Activated CD4-positive, alpha-beta T cell treated with anti-CD3 and anti-CD28 coated beads for 36 hours (primary cell): Measurements from ENCODE around the gene VEPH1. TPM values are rescaled to one million over a fixed set of nuclear protein-coding genes. Genes with fewer than 3 reads are reported as not detected.

ENCODE experiments used
- ATAC-seq: fragments of 200-7000 bp; cut with Tn5 transposase; one replicate; pipeline ENCODE4 v1.10.0; 2021; ENCODE audit warnings: mild to moderate bottlenecking, moderate library complexity
- CTCF ChIA-PET: fragments of 350-600 bp; sonication (Branson Sonifier 250); formaldehyde crosslinking; loops from one replicate; lab custom pipeline; 2021; ENCODE audit warnings: antibody characterized with exemption; lab: Charles Lee
- POLR2A ChIA-PET: fragments of 350-600 bp; sonication (Branson Sonifier 250); formaldehyde crosslinking; loops from one replicate; lab custom pipeline; 2021; ENCODE audit warnings: antibody characterized with exemption, inconsistent platforms; lab: Charles Lee
- DNase-seq: peaks from one replicate; pipeline ENCODE4 v3.0.0-alpha.2; 2020
- H3K27ac Mint-ChIP-seq: one replicate; pipeline ENCODE4 v1.8.0; 2021; ENCODE audit warnings: mixed read lengths
- H3K27me3 Mint-ChIP-seq: one replicate; pipeline ENCODE4 v1.8.0; 2021; ENCODE audit warnings: mixed read lengths
- H3K36me3 Mint-ChIP-seq: one replicate; pipeline ENCODE4 v1.8.0; 2021; ENCODE audit warnings: low read depth, mixed read lengths
- H3K4me1 Mint-ChIP-seq: one replicate; pipeline ENCODE4 v1.8.0; 2021; ENCODE audit warnings: mixed read lengths
- H3K4me3 Mint-ChIP-seq: one replicate; pipeline ENCODE4 v1.8.0; 2021; ENCODE audit warnings: mild to moderate bottlenecking, moderate library complexity, mixed read lengths
- H3K9me3 Mint-ChIP-seq: one replicate; pipeline ENCODE4 v1.8.0; 2021; ENCODE audit warnings: low read depth, mixed read lengths
- intact Hi-C, 2 experiments: fragments of 100-400 bp; cut with DNase I in 1 of 2; cut with micrococcal nuclease in 1 of 2; formaldehyde crosslinking; loops; one replicate each; pipeline versions ENCODE4 v1.14.2 to v1.15.1; 2022 to 2024; cut with DNase I, micrococcal nuclease
- total RNA-seq, 2 experiments: library from RNA; stranded (reverse); gene quantifications; one replicate each; pipeline ENCODE4 v1.2.3, GENCODE V29; 2021

Gene VEPH1
- total RNA-seq, 2 experiments from 2014 or later, result not detected

- Mint-ChIP-seq H3K4me3 (no peak overlapping the region), H3K27me3 (no peaks in the 10 kb centered on the region), H3K4me1 (no peaks in the 10 kb centered on the region), H3K9me3 (no peaks in the 10 kb centered on the region), H3K27ac (no peak overlapping the region), H3K36me3 (no peaks in the 10 kb centered on the region)
- ChIA-PET POLR2A (no interaction called here), CTCF (no interaction called here)
- intact Hi-C loops, result no loop called here
- no peak for ATAC-seq
- DNase-seq, result no peak
Observed at GRCh38 chr3:157271283-157271882, 231.8 kb downstream of the VEPH1 start.

GRCh38 chr3:157268026-157268425, 235.2 kb downstream of the VEPH1 start:
- Mint-ChIP-seq H3K27ac (no peak overlapping the region), H3K27me3 (no peaks in the 10 kb centered on the region), H3K4me3 (no peak overlapping the region), H3K4me1 (no peaks in the 10 kb centered on the region), H3K36me3 (no peaks in the 10 kb centered on the region), H3K9me3 (no peaks in the 10 kb centered on the region)
- CTCF ChIA-PET, result no interaction called here
- no peak for ATAC-seq
- no peak for DNase-seq
- POLR2A ChIA-PET, result no interaction called here
- intact Hi-C loops, result no loop called here

- Mint-ChIP-seq H3K4me1 (no peaks in the 10 kb centered on the region), H3K27ac (no peak overlapping the region), H3K36me3 (no peaks in the 10 kb centered on the region), H3K27me3 (no peaks in the 10 kb centered on the region), H3K4me3 (no peak overlapping the region), H3K9me3 (no peaks in the 10 kb centered on the region)
- ChIA-PET POLR2A (no interaction called here), CTCF (no interaction called here)
- ATAC-seq (no peak), DNase-seq (no peak)
- intact Hi-C loops, result no loop called here
Observed at GRCh38 chr3:157265931-157266330, 237.3 kb downstream of the VEPH1 start.

GRCh38 chr3:157263027-157263426, 240.2 kb downstream of the VEPH1 start:
- no peaks in the 10 kb centered on the region for H3K4me1 Mint-ChIP-seq
- no peaks in the 10 kb centered on the region for H3K36me3 Mint-ChIP-seq
- intact Hi-C loops, result no loop called here
- no peaks in the 10 kb centered on the region for H3K27me3 Mint-ChIP-seq
- H3K27ac Mint-ChIP-seq, result no peak overlapping the region
- DNase-seq (no peak), ATAC-seq (no peak)
- H3K9me3 Mint-ChIP-seq, result no peaks in the 10 kb centered on the region
- POLR2A ChIA-PET, result no interaction called here
- CTCF ChIA-PET, result no interaction called here
- H3K4me3 Mint-ChIP-seq, result no peak overlapping the region

GRCh38 chr3:157261000-157261399, 242.2 kb downstream of the VEPH1 start:
- Mint-ChIP-seq H3K9me3 (no peaks in the 10 kb centered on the region), H3K36me3 (no peaks in the 10 kb centered on the region), H3K4me1 (no peaks in the 10 kb centered on the region), H3K27me3 (no peaks in the 10 kb centered on the region), H3K27ac (no peak overlapping the region), H3K4me3 (no peak overlapping the region)
- CTCF ChIA-PET, result no interaction called here
- DNase-seq (no peak), ATAC-seq (no peak)
- POLR2A ChIA-PET, result no interaction called here
- intact Hi-C loops, result no loop called here

GRCh38 chr3:157259825-157260224, 243.4 kb downstream of the VEPH1 start:
- DNase-seq (no peak), ATAC-seq (no peak)
- Mint-ChIP-seq H3K27me3 (no peaks in the 10 kb centered on the region), H3K36me3 (no peaks in the 10 kb centered on the region), H3K4me3 (no peak overlapping the region), H3K4me1 (no peaks in the 10 kb centered on the region), H3K27ac (no peak overlapping the region), H3K9me3 (no peaks in the 10 kb centered on the region)
- CTCF ChIA-PET, result no interaction called here
- POLR2A ChIA-PET, result no interaction called here
- intact Hi-C loops, result no loop called here

- Mint-ChIP-seq H3K4me3 (no peak overlapping the region), H3K36me3 (no peaks in the 10 kb centered on the region), H3K27ac (no peak overlapping the region), H3K4me1 (no peaks in the 10 kb centered on the region), H3K9me3 (no peaks in the 10 kb centered on the region), H3K27me3 (no peaks in the 10 kb centered on the region)
- no peak for DNase-seq
- intact Hi-C loops, result no loop called here
- CTCF ChIA-PET, result interaction anchor here (1.3 to 1.8 kb wide), 2 partner anchors 17 to 24 kb away, joined by 3 to 5 read pairs; no protein-coding TSS in a partner anchor
- no peak for ATAC-seq
- POLR2A ChIA-PET, result no interaction called here
Observed at GRCh38 chr3:157257101-157257500, 246.1 kb downstream of the VEPH1 start.

GRCh38 chr3:157255797-157256196, 247.4 kb downstream of the VEPH1 start:
- Mint-ChIP-seq H3K27ac (no peak overlapping the region), H3K27me3 (no peaks in the 10 kb centered on the region), H3K36me3 (no peaks in the 10 kb centered on the region), H3K9me3 (no peaks in the 10 kb centered on the region), H3K4me1 (no peaks in the 10 kb centered on the region), H3K4me3 (no peak overlapping the region)
- DNase-seq, result no peak
- no peak for ATAC-seq
- intact Hi-C loops, result no loop called here
- CTCF ChIA-PET, result no interaction called here
- POLR2A ChIA-PET, result no interaction called here

- DNase-seq, result no peak
- intact Hi-C loops, result no loop called here
- H3K4me3 Mint-ChIP-seq, result no peak overlapping the region
- no peaks in the 10 kb centered on the region for H3K36me3 Mint-ChIP-seq
- ChIA-PET POLR2A (no interaction called here), CTCF (no interaction called here)
- H3K27ac Mint-ChIP-seq, result no peak overlapping the region
- H3K27me3 Mint-ChIP-seq, result no peaks in the 10 kb centered on the region
- H3K9me3 Mint-ChIP-seq, result no peaks in the 10 kb centered on the region
- no peak for ATAC-seq
- H3K4me1 Mint-ChIP-seq, result no peaks in the 10 kb centered on the region
Observed at GRCh38 chr3:157251685-157252084, 251.5 kb downstream of the VEPH1 start.

GRCh38 chr3:157249606-157250005, 253.6 kb downstream of the VEPH1 start:
- no peak overlapping the region for H3K27ac Mint-ChIP-seq
- H3K27me3 Mint-ChIP-seq, result no peaks in the 10 kb centered on the region
- ChIA-PET CTCF (interaction anchor here (1.2 kb wide), 1 partner anchor 10 kb away, joined by 4 read pairs; no protein-coding TSS in a partner anchor), POLR2A (no interaction called here)
- H3K4me1 Mint-ChIP-seq, result no peaks in the 10 kb centered on the region
- H3K4me3 Mint-ChIP-seq, result no peak overlapping the region
- no peaks in the 10 kb centered on the region for H3K36me3 Mint-ChIP-seq
- DNase-seq (no peak), ATAC-seq (no peak)
- intact Hi-C loops, result no loop called here
- no peaks in the 10 kb centered on the region for H3K9me3 Mint-ChIP-seq

- CTCF ChIA-PET, result interaction anchor here (1.2 kb wide), 1 partner anchor 9 kb away, joined by 4 read pairs; no protein-coding TSS in a partner anchor
Observed at GRCh38 chr3:157248590-157249422, 254.4 kb downstream of the VEPH1 start.

GRCh38 chr3:157247391-157247790, 255.8 kb downstream of the VEPH1 start:
- intact Hi-C loops, result no loop called here
- Mint-ChIP-seq H3K9me3 (no peaks in the 10 kb centered on the region), H3K4me1 (no peaks in the 10 kb centered on the region), H3K27me3 (no peaks in the 10 kb centered on the region), H3K27ac (no peak overlapping the region), H3K36me3 (no peaks in the 10 kb centered on the region), H3K4me3 (no peak overlapping the region)
- ChIA-PET POLR2A (no interaction called here), CTCF (no interaction called here)
- ATAC-seq (no peak), DNase-seq (no peak)

More at GRCh38 chr3:157248590-157249422, 254.4 kb downstream of the VEPH1 start:
- intact Hi-C loops, result no loop called here
- POLR2A ChIA-PET, result no interaction called here
- H3K4me3 Mint-ChIP-seq, result no peak overlapping the region
- no peaks in the 10 kb centered on the region for H3K9me3 Mint-ChIP-seq
- DNase-seq, result no peak
- no peak overlapping the region for H3K27ac Mint-ChIP-seq
- no peak for ATAC-seq
- H3K36me3 Mint-ChIP-seq, result no peaks in the 10 kb centered on the region
- no peaks in the 10 kb centered on the region for H3K4me1 Mint-ChIP-seq
- H3K27me3 Mint-ChIP-seq, result no peaks in the 10 kb centered on the region
